GM19025 (cell line): ENCODE data around the gene RPL13.

Source experiments
- ATAC-seq: cut with Tn5 transposase; IDR thresholded peaks from one replicate; pipeline ENCODE4 v1.9.1; 2021; ENCODE audit warnings: mild to moderate bottlenecking, low read depth, moderate library complexity; ENCODE audit not compliant: unreplicated experiment

Gene RPL13

DNA sequence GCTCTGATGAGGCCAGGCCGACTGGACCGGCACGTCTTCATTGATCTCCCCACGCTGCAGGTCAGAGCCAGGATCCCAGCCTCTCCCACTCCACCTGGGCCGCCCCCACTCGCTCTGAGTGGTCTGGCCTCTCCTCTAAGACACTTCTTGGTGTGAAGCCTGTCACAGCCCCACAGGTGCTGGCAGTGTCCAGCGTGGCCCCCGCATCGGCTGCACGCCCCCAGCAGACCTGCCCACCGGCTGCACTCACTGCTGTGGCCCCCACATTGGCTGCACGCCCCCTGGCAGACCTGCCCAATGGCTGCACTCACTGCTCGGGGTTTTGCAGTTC, 15.8 kb upstream of the RPL13 start:
- no peak for ATAC-seq

DNA sequence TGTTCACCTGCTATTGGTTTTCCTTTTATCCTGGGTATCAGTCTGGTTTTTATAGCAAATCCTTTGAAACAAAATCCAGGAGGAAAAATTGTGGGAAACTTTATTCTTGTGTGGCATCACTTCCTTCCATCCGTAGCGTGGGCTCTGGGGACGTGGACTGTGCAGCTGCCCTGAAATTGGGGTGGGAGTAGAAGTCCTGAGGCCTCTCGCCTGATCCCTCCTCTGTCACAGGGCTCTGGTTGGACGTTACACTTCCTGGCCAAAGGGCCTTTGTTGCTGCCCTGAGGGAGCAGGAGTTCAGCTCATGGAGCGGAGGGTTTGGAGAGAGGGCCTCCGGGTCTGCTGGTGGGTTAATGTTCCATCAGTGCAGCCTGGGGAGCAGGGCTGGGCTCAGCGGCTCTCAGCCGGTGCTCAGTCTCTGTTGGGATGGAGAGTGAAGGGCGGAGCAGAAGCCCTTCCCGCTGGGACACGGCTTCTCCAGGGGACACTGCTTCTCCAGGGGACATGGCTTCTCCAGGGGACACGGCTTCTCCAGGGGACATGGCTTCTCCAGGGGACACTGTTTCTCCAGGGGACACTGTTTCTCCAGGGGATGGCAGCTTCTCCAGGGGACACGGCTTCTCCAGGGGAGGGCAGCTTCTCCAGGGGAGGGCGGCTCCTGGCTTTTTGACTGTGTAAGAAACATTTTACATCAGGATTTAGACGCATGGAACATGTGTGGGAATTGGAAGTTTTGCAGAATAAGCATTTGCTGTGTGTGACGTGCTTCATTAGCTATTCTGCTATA, 15.2 kb upstream of the RPL13 start:
- no peak for ATAC-seq

DNA sequence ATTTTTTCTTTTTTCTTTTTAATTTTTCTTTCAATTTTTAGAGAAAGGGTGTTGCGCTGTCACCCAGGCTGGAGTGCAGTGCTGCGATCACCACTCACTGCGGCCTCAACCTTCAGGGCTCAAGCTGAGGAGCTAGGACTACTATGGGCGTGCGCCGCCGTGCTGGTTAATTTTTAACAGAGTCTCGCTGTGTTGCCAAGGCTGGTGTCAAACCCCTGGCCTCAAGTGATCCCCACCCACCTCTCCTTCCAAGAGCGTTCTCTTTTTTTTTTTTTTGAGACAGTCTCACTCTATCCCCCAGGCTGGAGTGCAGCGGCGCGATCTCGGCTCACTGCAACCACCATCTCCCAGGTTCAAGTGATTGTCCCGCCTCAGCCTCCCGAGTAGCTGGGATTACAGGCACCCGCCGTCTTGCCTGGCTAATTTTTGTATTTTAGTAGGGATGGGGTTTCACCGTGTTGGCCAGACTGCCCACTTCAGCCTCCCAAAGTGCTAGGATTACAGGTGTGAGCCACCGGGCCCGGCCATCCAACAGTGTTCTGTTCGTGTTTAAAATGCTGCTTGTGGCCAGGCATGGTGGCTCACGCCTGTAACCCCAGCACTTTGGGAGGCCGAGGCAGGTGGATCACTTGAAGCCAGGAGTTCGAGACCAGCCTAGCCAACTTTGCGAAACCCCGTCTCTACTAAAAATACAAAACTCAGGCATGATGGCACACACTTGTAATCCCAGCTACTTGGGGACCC, 14.5 kb upstream of the RPL13 start:
- ATAC-seq, result no peak

DNA sequence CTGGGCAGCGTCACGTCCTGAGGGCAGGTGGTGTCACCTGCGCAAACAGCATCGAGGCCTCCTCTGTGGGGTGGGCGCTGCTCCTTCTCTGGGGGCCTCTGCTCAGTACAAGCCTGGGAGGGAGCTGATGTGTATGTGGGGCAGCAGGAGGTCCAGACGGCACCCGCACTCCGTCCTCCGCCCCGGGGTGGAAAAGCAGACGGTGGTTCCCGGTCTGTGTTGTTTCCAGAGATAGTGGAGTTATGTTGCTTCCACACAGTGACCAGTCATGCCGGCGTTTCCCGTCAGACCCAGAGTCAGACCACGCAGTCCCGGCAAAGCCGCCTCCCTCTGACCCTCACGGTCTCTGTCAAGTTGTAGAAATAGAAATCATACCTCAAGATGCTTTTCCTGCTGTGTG, 13.7 kb upstream of the RPL13 start:
- ATAC-seq, result no peak

DNA sequence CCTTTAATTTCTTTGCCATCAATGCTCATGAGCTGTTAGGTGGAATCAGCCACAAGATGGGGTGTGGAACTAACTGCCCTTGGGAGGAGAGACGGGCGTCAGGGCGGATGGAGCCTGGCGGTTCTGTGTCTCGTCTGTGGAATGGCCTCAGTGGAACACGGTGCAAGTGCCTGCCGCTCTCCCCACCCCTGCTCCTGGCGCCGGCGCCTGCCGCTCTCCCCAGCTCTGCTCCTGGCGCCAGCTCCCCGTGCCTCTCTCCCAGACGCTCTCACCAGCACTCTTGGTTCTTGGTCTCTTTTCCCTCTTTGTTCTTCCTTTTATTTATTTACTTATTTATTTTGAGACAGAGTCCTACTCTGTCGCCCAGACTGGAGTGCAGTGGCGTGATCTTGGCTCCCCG, 13.2 kb upstream of the RPL13 start:
- ATAC-seq, result no peak

DNA sequence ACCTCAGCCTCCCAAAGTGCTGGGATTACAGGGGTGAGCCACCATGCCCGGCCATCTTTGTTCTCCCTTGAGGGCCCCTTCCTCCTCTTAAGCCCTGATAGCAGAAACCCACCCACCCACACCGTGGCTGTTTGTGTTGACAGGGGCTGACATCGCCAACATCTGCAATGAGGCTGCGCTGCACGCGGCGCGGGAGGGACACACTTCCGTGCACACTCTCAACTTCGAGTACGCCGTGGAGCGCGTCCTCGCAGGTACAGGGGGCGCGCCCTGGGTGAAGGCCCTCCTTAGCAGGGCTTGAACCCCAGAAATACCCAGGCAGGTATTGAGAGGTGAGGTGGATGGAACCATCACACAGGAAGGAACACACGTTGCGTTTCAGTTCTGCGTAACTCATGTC, 12.6 kb upstream of the RPL13 start:
- ATAC-seq, result no peak

DNA sequence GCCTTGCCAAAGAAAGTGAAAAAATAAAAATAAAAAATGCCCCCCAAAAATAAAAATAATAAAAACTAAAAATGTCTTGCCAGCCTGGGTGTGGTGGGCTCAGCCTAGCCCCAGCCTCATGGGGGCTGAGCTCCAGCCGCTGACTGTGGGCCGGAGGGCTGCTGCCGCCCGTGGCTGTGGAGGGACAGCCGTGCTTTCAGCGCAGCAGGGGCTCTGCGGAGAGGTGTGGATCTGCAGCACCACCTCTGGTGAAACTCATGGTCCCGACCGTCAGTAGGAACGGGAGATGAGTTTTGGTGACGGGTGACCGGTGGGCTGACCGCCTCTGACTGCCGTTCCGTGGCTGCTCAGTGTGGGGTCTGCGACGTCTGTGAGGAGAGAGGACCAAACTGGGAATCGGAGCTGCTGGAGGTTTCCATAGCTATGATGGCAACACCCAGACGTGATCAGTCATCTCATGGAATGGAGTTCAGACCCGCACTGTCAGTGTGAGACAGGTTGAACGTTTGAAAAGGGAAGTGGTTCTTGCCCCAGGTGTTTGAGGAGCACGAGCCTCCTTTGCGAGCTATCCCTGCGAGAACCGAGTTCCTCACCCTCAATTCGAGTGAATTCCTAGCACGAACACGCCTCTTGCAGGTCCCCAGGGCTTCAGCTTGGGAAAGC, 12.0 kb upstream of the RPL13 start:
- ATAC-seq, result no peak

DNA sequence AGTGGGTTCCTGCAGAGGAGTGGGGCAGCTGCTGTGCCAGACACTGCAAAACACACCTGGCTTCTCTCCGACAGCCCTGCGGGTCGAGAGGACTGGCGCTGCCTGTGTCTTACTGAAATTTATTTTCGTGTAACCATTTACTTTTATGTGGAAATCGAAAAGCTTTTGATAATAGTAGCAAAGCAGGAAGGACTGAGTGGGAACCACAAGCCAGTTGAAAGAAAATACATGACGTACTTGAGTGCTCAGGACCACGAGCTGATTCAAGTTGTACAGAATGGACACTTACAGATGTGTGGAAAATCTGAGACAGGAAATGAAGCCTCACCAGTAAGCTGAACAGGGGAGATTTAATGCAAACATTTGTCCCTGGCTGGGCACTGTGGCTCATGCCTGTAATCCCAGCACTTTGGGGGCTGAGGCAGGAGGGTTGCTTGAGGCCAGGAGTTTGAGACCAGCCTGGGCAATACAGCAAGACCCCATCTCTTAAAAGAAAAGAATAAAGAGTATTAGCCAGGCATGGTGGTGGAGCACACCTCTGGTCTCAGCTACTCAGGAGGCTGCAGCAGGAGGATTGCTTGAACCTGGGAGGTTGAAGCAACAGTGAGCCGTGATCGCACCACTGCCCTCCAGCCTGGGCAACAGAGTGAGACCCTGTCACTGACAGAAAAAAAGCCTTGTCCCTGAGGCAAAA, 11.3 kb upstream of the RPL13 start:
- ATAC-seq, result no peak

DNA sequence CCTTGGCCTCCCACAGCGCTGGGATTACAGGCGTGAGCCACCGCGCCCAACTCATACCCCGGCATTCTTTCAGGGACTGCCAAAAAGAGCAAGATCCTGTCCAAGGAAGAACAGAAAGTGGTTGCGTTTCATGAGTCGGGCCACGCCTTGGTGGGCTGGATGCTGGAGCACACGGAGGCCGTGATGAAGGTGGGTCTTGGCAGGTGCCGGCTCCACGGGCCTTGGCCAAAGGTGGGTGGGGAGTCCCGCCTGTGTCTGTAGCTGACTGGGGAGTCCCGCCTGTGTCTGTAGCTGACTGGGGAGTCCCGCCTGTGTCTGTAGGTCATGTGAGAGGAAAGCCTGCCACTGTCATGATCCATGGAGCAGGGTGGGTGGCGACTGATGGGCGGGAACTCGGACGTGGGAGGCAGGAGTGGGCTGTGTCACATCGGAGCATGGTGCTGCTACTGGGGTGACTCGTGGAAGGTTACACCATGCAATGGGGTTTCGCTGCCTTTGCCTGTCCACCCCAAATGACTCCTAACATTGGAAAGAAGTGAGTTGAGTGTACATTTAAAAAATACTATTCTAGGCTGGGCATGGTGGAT, 10.0 kb upstream of the RPL13 start:
- no peak for ATAC-seq

DNA sequence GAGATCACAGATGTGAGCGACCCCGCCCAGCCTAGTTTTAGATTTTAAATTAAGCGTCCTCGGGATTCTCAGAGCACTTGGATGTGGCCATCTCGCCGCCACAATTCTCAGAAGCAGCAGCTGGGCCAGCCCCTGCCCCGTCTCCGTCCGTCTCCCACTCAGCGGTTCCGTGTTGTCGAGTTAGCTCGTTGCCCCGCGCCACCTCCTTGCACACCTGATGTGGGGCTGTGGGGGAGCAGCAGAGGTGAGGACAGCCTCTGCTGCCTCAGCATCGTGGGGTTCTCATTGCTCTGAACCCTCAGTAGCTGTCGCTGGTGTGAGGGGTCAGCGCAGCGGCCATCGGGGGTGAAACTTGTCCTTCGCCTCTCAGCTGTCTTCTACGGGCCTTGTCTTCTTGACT, 8.2 kb upstream of the RPL13 start:
- ATAC-seq, result no peak

DNA sequence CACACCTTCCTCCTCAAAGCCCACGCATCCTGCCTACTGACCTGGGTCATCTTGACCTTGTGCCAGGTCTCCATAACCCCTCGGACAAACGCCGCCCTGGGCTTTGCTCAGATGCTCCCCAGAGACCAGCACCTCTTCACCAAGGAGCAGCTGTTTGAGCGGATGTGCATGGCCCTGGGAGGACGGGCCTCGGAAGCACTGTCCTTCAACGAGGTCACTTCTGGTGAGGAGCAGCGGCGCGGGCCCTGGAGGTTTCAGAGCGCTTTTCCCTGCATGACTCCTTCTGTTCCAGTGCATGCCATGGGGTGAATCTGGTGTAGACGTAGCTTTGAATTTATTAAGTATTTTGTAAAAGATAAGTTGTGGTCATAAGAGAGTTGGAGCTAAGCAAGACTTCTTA, 7.6 kb upstream of the RPL13 start:
- no peak for ATAC-seq

DNA sequence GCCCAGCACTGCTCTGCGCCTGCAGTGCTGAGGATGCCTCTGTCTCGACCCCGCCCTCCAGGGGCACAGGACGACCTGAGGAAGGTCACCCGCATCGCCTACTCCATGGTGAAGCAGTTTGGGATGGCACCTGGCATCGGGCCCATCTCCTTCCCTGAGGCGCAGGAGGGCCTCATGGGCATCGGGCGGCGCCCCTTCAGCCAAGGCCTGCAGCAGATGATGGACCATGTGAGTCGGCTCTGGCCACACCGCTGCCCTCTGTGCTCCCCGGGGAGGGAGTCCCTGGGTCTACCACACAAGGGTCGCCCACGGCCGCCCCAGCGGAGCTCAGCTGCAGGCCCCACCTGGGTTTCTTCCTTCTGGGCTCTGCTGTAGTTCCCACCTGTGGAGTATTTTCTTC, 6.7 kb upstream of the RPL13 start:
- no peak for ATAC-seq

DNA sequence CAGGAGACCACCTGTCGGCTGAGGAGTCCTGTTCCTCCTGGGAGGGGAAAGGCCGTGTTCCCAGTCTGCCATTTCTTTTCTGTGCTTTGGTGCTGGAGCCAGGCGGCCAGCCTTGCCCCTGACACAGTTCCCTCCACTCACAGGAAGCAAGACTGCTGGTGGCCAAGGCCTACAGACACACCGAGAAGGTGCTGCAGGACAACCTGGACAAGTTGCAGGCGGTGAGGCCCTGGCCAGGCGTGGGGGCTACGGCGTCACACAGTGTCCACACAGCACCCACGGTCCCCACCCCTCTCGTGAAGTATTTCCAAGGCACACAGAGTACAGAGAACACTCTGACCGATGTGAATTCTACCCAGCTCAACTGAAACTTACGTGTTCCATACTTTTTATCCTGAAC, 6.1 kb upstream of the RPL13 start:
- no peak for ATAC-seq

DNA sequence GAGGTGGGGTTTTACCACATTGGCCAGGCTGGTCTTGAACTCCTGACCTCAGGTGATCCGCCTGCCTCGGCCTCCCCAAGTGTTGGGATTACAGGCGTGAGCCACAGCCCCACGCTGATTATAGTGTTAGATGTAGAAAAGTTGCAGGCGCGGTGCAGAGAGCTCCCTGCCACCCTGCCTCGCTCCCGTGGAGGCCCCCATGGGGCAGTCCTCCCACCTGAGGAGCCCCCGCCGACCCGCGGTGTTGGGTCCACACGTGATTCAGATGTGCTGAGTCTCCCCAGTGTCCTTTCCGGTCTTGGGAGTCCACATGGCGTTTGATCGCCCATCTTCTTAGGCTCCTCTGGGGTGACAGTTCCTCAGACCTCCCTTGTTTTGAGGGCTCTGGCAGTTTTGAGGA, 5.2 kb upstream of the RPL13 start:
- no peak for ATAC-seq

DNA sequence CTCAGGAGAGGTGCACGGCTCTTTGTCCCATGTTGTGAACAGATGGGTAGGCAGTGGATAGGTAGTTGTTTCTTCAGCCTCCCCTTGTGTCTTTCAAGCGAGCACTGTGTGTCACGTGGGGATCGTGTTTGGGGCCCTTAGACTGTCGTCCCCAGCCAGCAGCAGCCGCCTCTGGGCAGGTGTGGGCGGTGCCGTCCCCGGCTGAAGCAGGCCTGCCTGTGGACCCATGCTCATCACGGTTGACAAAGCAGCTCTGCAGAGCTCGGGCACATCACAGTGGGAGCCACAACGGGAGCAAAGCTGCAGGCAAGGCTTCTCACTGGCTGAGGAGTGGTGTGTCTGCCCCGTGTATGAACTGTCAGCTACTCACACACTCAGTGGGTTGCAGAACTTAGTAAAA, 4.7 kb upstream of the RPL13 start:
- ATAC-seq, result no peak

DNA sequence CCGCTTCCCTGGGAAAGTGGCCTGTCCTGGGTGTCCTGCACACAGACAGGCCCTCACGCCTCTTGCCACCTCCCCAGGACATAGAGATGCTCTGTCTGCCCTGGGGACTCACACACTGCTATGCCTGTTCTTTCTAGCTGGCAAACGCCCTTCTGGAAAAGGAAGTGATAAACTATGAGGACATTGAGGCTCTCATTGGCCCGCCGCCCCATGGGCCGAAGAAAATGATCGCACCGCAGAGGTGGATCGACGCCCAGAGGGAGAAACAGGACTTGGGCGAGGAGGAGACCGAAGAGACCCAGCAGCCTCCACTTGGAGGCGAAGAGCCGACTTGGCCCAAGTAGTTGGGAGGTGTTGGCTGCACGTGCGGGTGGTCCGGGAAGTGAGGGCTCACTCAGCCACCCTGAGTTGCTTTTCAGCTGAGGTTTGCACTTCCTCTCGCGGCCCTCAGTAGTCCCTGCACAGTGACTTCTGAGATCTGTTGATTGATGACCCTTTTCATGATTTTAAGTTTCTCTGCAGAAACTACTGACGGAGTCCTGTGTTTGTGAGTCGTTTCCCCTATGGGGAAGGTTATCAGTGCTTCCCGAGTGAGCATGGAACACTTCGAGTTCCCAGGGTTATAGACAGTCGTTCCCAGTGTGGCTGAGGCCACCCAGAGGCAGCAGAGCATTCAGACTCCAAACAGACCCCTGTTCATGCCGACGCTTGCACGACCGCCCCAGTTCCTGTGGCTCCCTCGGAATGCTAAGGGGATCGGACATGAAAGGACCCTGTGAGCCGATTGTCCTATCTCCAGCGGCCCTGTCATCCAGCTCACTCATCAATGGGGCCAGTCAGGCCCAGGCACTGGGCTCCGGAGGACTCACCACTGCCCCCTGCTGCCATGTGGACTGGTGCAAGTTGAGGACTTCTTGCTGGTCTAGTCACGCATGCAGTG, 3.5 kb upstream of the RPL13 start:
- no peak for ATAC-seq

DNA sequence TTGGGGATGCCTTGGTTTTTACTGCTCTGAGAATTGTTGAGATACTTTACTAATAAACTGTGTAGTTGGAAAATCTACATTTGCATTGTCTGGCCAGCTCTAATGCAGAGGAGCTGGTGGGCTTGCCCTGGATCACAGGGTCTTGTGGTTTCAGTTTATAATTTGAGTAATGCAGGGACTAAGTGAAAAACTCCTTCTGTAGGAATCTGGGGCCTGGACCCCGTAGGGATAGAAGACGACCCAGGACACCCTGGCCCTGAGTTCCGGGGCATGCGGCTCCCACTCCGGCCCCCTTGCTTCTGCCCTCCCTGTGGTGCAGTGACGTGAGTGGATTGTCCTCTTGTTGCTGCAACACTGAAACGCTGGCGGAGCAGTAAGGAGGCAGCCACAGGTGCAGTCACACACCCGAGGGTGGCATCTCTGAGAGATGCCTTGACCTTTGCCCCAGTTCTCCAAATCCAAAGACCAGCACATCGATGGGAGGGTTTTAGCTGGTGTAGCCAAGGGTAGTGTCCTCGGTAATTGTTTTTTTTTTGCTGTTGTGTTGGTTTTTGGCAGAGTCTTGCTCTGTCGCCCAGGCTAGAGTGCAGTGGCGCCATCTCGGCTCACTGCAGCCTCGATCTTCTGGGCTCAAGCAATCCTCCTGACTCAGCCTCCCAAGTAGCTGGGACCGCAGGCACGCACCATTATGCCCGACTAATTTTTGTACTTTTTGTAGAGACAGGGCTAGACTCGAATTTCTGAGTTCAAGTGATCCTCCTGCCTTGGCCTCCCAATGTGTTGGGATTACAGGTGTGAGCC, 2.6 kb upstream of the RPL13 start:
- no peak for ATAC-seq

DNA sequence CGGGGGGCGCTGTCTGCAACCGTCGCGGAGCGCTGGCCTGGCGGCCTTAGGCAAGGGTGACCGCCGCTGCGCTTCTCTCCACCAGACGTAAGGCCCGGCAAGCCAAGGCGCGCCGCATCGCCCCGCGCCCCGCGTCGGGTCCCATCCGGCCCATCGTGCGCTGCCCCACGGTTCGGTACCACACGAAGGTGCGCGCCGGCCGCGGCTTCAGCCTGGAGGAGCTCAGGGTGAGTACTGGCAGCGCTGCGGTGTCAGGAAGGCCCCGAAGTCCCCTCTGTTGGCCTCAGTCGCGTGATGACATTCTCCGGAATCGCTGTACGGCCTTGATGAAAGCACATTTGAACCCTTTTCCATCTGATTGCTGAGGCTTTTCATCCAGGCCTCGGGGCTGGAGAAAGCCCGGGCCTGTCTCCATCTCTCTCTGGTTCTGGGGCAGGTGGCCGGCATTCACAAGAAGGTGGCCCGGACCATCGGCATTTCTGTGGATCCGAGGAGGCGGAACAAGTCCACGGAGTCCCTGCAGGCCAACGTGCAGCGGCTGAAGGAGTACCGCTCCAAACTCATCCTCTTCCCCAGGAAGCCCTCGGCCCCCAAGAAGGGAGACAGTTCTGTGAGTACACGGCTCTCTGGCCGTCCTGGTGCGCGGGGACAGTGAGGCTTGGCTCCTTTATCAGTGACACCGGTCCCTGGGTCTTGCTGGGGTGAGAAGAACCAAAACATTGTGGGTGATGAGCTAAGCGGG, 831 bp downstream of the RPL13 start:
- ATAC-seq, result no peak
